Measurements from ENCODE around the gene POLR1B.

DNA sequence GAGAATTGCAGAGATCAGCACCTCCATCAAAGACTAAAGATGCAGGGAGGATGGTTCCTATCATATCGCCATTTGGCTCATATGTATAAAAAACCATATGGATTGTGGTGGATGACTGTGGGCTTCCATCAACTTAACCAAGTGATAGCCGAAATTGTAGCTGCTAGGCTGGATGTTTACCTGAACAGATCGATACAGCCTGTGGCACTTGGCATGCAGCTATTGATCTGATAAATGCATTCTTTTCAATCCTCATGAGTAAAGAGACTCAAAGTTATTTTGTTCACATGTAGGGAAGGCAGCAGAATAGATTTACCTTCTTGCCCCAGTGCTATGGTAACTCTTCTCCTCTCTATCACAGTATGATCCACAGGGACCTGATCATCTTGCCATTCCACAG, 60.7 kb downstream of the POLR1B start:
- TF ChIP-seq, protein P1, sequence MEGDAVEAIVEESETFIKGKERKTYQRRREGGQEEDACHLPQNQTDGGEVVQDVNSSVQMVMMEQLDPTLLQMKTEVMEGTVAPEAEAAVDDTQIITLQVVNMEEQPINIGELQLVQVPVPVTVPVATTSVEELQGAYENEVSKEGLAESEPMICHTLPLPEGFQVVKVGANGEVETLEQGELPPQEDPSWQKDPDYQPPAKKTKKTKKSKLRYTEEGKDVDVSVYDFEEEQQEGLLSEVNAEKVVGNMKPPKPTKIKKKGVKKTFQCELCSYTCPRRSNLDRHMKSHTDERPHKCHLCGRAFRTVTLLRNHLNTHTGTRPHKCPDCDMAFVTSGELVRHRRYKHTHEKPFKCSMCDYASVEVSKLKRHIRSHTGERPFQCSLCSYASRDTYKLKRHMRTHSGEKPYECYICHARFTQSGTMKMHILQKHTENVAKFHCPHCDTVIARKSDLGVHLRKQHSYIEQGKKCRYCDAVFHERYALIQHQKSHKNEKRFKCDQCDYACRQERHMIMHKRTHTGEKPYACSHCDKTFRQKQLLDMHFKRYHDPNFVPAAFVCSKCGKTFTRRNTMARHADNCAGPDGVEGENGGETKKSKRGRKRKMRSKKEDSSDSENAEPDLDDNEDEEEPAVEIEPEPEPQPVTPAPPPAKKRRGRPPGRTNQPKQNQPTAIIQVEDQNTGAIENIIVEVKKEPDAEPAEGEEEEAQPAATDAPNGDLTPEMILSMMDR (conservative IDR thresholded peaks at IDR 0.05; ENCODE audit: low read length), result no peak
- TF ChIP-seq EZH2phosphoT487 (IDR thresholded peaks at IDR 0.05; ENCODE audit: borderline replicate concordance), result no peak

Data from Loucy (cell line).